Measurements from ENCODE around the gene B3GAT2.

DNA sequence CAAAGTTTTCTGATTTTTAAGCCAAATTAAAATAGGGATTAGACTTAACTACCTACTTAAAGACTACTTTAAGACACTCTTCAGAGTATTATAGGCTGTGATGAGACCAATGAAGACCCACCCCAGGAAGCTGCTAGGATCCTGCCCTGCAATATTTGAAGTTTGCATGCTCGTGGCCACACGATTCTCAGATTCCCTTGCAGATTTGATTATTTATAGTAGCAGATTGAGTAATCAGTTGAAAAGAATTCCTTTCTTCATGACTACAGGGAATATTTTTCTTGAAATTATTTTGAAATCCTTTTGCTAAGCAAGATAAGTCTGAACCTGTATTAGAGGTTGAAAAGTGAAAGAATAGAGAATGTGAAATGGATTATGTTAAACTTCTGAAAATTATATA is 122.3 kb downstream of the B3GAT2 start:
- TF ChIP-seq, protein P1, sequence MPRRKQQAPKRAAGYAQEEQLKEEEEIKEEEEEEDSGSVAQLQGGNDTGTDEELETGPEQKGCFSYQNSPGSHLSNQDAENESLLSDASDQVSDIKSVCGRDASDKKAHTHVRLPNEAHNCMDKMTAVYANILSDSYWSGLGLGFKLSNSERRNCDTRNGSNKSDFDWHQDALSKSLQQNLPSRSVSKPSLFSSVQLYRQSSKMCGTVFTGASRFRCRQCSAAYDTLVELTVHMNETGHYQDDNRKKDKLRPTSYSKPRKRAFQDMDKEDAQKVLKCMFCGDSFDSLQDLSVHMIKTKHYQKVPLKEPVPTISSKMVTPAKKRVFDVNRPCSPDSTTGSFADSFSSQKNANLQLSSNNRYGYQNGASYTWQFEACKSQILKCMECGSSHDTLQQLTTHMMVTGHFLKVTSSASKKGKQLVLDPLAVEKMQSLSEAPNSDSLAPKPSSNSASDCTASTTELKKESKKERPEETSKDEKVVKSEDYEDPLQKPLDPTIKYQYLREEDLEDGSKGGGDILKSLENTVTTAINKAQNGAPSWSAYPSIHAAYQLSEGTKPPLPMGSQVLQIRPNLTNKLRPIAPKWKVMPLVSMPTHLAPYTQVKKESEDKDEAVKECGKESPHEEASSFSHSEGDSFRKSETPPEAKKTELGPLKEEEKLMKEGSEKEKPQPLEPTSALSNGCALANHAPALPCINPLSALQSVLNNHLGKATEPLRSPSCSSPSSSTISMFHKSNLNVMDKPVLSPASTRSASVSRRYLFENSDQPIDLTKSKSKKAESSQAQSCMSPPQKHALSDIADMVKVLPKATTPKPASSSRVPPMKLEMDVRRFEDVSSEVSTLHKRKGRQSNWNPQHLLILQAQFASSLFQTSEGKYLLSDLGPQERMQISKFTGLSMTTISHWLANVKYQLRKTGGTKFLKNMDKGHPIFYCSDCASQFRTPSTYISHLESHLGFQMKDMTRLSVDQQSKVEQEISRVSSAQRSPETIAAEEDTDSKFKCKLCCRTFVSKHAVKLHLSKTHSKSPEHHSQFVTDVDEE (CRISPR knock-in tag; IDR thresholded peaks at IDR 0.05) = no peak
- TF ChIP-seq, protein P2, sequence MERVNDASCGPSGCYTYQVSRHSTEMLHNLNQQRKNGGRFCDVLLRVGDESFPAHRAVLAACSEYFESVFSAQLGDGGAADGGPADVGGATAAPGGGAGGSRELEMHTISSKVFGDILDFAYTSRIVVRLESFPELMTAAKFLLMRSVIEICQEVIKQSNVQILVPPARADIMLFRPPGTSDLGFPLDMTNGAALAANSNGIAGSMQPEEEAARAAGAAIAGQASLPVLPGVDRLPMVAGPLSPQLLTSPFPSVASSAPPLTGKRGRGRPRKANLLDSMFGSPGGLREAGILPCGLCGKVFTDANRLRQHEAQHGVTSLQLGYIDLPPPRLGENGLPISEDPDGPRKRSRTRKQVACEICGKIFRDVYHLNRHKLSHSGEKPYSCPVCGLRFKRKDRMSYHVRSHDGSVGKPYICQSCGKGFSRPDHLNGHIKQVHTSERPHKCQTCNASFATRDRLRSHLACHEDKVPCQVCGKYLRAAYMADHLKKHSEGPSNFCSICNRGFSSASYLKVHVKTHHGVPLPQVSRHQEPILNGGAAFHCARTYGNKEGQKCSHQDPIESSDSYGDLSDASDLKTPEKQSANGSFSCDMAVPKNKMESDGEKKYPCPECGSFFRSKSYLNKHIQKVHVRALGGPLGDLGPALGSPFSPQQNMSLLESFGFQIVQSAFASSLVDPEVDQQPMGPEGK (CRISPR knock-in tag; IDR thresholded peaks at IDR 0.05; ENCODE audit: borderline replicate concordance) = no peak
- no peak for TF ChIP-seq TOX (CRISPR knock-in tag; IDR thresholded peaks at IDR 0.05; ENCODE audit: borderline replicate concordance)
